WTC11 (cell line): ENCODE measurements around the gene EXOC4.

ENCODE experiments used
- CBFB ChIP-seq: sonication (generic); formaldehyde crosslinking; IDR thresholded peaks from 2 replicates; pipeline ENCODE4 v1.8.1; 2022; ENCODE audit warnings: mild to moderate bottlenecking, low read depth, missing genetic modification reagents
- CTCF ChIP-seq: fragments of 200-600 bp; IDR thresholded peaks from 2 replicates; pipeline ENCODE4 v1.8.0; 2022; ENCODE audit warnings: antibody characterized with exemption
- E2F4 ChIP-seq: sonication (generic); formaldehyde crosslinking; IDR thresholded peaks from 2 replicates; pipeline ENCODE4 v1.8.1; 2022; ENCODE audit warnings: low read depth, mild to moderate bottlenecking, moderate library complexity, missing genetic modification reagents, borderline replicate concordance
- FOXP1 ChIP-seq: sonication (generic); formaldehyde crosslinking; IDR thresholded peaks from 2 replicates; pipeline ENCODE4 v1.8.0; 2022; ENCODE audit warnings: missing genetic modification reagents, mild to moderate bottlenecking, moderate library complexity, borderline replicate concordance
- NR2C2 ChIP-seq: sonication (generic); formaldehyde crosslinking; IDR thresholded peaks from 2 replicates; pipeline ENCODE4 v1.8.0; 2022; ENCODE audit warnings: mild to moderate bottlenecking, missing genetic modification reagents
- SMAD4 ChIP-seq: sonication (generic); formaldehyde crosslinking; IDR thresholded peaks from 2 replicates; pipeline ENCODE4 v1.8.0; 2022; ENCODE audit warnings: mild to moderate bottlenecking, missing genetic modification reagents
- TF ChIP-seq, protein P1 (sequence below): fragments of 250-450 bp; sonication (Bioruptor Pico); IDR thresholded peaks from 2 replicates; pipeline ENCODE4 v1.9.0; 2021; ENCODE audit warnings: mild to moderate bottlenecking
- TF ChIP-seq, protein P2 (sequence below): sonication (generic); formaldehyde crosslinking; IDR thresholded peaks from 2 replicates; pipeline ENCODE4 v1.8.1; 2022; ENCODE audit warnings: missing genetic modification reagents, borderline replicate concordance

- no peak for TF ChIP-seq CTCF
- no peak for TF ChIP-seq NR2C2 (CRISPR knock-in tag)
- TF ChIP-seq, protein P1, sequence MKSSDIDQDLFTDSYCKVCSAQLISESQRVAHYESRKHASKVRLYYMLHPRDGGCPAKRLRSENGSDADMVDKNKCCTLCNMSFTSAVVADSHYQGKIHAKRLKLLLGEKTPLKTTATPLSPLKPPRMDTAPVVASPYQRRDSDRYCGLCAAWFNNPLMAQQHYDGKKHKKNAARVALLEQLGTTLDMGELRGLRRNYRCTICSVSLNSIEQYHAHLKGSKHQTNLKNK (CRISPR knock-in tag), result no peak
- TF ChIP-seq FOXP1, result no peak
- no peak for TF ChIP-seq SMAD4
- no peak for TF ChIP-seq E2F4 (CRISPR knock-in tag)
- TF ChIP-seq CBFB (CRISPR knock-in tag), result no peak
- TF ChIP-seq, protein P2, sequence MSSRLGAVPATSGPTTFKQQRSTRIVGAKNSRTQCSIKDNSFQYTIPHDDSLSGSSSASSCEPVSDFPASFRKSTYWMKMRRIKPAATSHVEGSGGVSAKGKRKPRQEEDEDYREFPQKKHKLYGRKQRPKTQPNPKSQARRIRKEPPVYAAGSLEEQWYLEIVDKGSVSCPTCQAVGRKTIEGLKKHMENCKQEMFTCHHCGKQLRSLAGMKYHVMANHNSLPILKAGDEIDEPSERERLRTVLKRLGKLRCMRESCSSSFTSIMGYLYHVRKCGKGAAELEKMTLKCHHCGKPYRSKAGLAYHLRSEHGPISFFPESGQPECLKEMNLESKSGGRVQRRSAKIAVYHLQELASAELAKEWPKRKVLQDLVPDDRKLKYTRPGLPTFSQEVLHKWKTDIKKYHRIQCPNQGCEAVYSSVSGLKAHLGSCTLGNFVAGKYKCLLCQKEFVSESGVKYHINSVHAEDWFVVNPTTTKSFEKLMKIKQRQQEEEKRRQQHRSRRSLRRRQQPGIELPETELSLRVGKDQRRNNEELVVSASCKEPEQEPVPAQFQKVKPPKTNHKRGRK (CRISPR knock-in tag), result no peak
Measured at GRCh38 chr7:133769668-133770067, 516.8 kb downstream of the EXOC4 start.
